Vagina (tissue), 2 donors: ENCODE results near the gene DCTN2.
A peak's percentile ranks its signal among the peaks of the same experiment; 100 is the strongest.

ENCODE experiments used
- CTCF ChIP-seq, 3 experiments: fragments of 450-650 bp in 2 of 3; fragments of 200-600 bp in 1 of 3; sonication (generic) in 1 of 3; IDR thresholded peaks; one replicate each; pipeline ENCODE4 v1.5.1; 2017 to 2019; ENCODE audit warnings: antibody characterized with exemption in 3 of 3, mild to moderate bottlenecking in 2 of 3, moderate library complexity in 2 of 3
- POLR2AphosphoS5 ChIP-seq, 2 donors: sonication (generic); formaldehyde crosslinking; IDR thresholded peaks; one replicate each; pipeline ENCODE4 v1.9.0; 2017; ENCODE audit warnings: antibody characterized with exemption in 2 of 2, mild to moderate bottlenecking in 2 of 2, low read depth in 1 of 2; ENCODE audit not compliant: insufficient read depth in 1 of 2

- TF ChIP-seq CTCF (IDR thresholded peaks at IDR 0.05), result no peak
- TF ChIP-seq POLR2AphosphoS5 (IDR thresholded peaks at IDR 0.05; ENCODE audit: insufficient read depth in 1 of 2, low read depth in 1 of 2), result peak in 1 of 2 donors; percentile 18
Observed at GRCh38 chr12:57517187-57517586, 29.8 kb downstream of the DCTN2 start.
